Aortic smooth muscle cell (primary cell): ENCODE data around the gene METTL14. TPM values are rescaled to one million over a fixed set of nuclear protein-coding genes. Genes with fewer than 3 reads are reported as not detected.

Experiments
- total RNA-seq: library from RNA; depleted of rRNA; stranded (reverse); fragments of >200 nt; gene quantifications from 2 replicates; pipeline ENCODE4 v1.2.3, GENCODE V29; 2014

Gene METTL14
- total RNA-seq, result 16.5 and 21.3 TPM in 2 replicates

GRCh38 chr4:118684873-118685811 is at the start of gene METTL14:
Gene METTL14, plus strand, starts transcription at chr4:118685392. Its CDS starts 143 bp downstream, at chr4:118685535.

Other genes with a start within 250 kb of the METTL14 start
- gene SEC24D, start 150.7 kb downstream of the METTL14 start, total RNA-seq, result 78.9 and 102 TPM in 2 replicates
- 1.6 and 2.4 TPM in 2 replicates for gene SYNPO2, start 203.5 kb downstream of the METTL14 start, total RNA-seq